Activated CD8-positive, alpha-beta memory T cell treated with anti-CD3 and anti-CD28 coated beads, Interleukin-2, amount 50 U/mL, for 48 hours (primary cell): ENCODE results near the gene PML.
"Not testable (repeated sequence)": the region's sequence is repeated elsewhere in the genome, so short reads cannot be mapped to it uniquely, and the experiment has no call there.

Experiments used
- DNase-seq: peaks from one replicate; pipeline ENCODE4 v3.0.0-alpha.2; 2020

Gene PML

GRCh38 chr15:74063425-74064146 is 69.1 kb downstream of the PML start:
- not testable (repeated sequence) for DNase-seq

DNA sequence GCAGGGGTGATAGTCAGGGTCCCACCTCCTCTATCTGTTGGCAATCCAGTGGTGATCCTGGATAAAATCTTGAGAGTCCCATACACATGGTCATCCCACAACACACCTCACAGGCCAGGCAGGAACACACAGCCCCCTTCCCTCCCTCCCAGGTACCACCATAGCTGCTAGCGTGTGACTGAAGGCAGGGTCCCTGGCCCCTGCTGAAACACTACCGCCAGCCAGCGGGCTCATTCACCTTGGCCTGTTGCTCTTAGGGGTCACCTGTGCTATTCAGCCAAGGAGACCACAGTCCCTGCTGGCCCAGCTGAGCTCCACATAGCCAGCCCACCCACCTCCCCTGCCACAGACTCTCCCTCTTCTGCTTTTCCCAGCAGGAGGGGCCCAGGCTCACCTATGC is 69.7 kb downstream of the PML start:
- not testable (repeated sequence) for DNase-seq

- DNase-seq = not testable (repeated sequence)
Observed at GRCh38 chr15:74064822-74065221, 70.3 kb downstream of the PML start.

DNA sequence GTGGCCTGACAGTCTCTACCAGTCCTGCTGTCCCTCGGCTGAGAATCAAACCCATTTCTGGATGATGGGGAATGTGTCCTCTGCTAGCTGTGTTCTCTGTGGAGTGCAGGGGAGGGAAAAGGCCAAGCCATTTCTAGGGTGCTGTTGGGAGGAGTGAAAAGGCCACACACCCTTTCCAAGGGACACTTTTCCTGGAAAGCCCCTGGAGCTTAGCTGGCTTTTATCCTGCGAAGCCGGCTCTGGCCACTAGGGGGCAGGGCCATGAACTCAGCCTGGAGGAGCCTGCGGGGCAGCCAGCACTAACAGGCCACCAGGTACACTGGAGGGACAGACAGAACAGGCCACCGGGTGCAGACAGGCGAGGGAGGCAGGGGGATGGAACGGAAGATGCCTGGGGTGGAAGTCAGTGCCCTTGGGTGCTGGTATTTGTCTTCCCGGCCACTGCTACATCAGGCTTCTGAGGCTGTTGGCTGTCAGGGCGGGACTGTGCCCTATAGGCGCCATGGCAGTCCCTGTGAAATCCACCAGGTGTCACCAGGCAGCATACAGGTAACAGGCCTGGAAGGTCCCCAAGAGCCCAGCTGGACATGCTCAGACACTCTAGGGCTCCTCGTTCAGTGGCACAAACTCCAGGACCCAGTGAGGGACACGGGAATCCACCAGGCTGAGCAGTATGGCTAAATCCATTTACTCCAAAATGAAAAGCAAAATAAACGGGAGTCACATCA is 71.3 kb downstream of the PML start:
- peak; percentile 80 for DNase-seq

DNA sequence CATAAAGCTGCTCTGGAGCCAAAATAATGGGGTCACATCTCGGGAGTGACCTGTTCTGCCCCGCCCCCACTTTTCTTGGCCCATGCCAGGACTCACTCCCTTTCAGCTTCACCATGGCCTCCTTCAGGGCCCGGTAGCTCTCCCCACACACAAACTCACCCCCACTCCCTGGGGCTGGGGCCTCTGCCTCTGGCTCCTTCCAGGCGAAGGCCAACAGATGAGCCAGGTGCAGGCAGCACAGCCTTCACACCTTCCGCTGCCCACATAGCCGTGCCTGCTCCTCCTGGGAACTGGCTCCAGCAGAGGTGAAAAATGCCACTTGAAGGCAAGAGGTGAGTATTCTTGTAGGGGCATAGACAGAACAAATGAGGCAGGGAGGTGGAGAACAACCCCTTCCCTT is 77.1 kb downstream of the PML start:
- DNase-seq = peak; percentile 38

DNA sequence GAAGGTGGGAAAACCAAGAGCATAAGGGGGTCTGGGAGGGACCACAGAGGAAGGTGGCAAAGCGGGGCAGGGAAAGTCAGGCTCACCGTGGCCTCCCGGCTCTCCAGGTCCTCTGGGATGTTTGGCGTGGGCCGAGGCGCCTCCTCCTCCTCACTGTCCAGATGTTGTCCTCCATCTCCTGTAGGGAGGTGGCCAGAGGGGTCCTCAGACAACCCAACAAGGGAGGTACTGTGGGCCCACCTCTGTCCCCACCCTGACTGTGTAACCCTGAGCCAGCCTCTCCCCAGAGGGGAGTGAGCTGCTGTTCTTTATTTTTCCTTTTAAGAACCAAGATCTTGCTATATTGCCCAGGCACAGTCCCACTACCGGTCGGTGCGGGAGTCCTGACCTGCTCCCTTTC is 77.6 kb downstream of the PML start:
- peak; percentile 47 for DNase-seq

GRCh38 chr15:74072614-74073337 is 78.3 kb downstream of the PML start:
- DNase-seq = peak; percentile 70

DNA sequence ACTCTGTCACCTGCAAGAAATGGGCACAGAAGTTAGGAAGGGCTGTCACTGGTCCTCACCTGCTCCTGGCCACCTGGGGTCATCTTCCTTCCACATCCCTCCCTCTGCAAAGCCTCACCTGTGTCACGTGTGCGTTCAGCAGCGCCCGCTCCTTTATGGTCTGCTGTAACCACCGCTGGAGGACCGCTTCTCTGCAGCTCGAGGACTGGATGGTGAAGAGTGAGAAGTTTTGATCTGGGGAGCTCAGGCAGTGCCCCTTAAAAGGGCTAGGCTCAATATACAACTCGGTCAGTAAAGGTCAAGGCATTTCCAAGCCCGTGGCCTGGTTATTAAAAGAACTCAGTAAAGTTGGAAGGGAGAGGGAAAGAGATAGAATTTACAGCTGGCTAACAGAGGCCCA is 81.3 kb downstream of the PML start:
- peak; percentile 20 for DNase-seq

DNA sequence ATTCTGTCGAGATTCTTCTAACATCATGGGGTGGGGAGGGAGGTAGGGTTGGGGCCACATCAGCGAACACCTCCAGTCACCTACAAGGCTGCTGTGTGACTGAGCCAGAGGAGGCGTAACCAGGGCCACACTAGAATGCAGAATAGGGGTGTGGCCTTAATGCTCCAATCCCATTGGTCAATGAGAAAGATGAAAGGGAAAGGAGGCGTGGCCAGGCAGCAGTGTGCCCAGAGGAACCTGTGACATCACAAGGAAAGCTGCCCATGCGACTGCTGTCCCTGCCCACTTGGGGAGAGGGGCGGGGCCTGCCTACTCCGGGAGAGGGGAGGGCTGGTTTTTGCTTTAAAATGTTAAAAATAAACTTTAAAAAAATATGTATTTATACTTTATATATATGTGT is 87.9 kb downstream of the PML start, which contains the start of gene GOLGA6A:
GOLGA6A (minus strand) TSS at position 101 of the 400 bp plus-strand sequence; CDS start at position 60, 41 bp downstream.
- DNase-seq = not testable (repeated sequence)

GRCh38 chr15:74094567-74094966 is 100.1 kb downstream of the PML start:
- DNase-seq = not testable (repeated sequence)

GRCh38 chr15:74095610-74096009 is 101.1 kb downstream of the PML start:
- not testable (repeated sequence) for DNase-seq

GRCh38 chr15:74096753-74097474 is 102.4 kb downstream of the PML start:
- not testable (repeated sequence) for DNase-seq
